Hindlimb muscle (tissue), 1 donor: ENCODE measurements around the gene TBC1D17. TPM values are rescaled to one million over a fixed set of nuclear protein-coding genes. Genes with fewer than 3 reads are reported as not detected.

Source experiments
- DNase-seq: peaks from one replicate; pipeline ENCODE4 v3.0.0-alpha.2; 2013
- polyA plus RNA-seq: library from polyadenylated mRNA; unstranded; fragments of 120-200 nt; gene quantifications from one replicate; pipeline ENCODE4 v1.2.1, GENCODE V29; 2013; ENCODE audit not compliant: insufficient read length

The TBC1D17 gene
- polyA plus RNA-seq, 1 donor: 49.1 TPM

GRCh38 chr19:49861541-49862378 is 15.7 kb upstream of the TBC1D17 start:
- DNase-seq: no peak

DNA sequence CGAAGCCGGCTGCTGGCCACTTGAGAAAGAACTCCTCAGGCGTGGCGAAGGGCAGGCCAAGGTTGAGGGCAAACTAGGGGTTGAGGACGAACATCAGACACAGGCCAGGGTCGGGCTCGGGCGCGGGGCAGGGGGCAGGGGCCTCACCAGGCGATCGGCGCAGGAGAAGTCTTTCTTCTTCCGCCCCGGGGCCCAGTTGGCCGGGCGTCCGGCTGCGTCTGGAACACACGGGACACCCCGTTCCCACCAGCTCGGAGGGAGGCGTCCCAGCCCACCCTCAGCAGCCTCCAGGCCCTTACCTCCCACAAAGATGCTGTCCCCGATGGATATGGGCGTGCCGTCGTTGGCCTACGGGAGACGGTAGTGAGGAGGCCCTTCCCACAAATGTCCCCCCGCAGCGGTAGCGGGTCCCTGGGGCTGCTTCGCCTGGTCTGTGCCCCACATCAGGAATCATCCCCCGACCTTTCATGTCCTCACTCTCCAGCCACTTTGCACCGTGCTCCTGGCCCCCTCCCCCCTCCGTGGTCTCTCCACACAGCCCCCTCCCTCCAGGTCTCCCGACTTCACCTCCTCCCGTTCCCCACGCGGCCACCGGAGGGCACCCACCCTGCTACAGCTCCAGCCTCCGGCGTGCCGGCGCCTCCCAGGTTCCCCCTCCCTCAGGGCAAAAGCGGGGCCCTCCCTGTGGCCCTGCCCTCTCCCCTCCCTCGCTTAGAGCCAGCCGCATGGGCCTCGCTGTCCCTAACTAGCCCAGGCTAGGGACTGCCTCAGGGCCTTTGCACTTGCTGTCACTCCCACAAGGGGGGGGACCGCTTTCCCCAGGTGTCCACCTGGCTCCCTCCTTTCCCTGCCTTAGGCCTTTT is 14.9 kb upstream of the TBC1D17 start:
- DNase-seq: no peak

GRCh38 chr19:49863254-49863934 is 14.1 kb upstream of the TBC1D17 start:
- no peak for DNase-seq

DNA sequence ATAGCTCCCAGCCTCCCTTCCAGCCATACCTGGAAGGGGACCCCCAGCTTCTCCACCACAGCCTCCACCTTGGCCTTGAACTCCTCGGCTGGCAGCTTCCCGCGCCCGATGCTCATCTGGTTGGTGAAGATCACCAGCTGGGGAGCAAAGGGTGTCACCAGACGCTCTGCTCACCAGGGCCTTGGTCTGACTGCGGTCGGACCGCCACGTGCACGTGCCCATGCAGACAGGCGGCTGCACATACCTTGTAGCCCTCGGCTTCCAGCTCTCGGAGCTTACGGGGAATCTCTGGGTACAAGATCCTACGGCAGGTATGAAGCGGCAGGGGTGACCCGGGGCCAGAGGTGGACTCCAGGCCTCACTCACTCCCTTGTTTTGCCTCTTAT is 13.6 kb upstream of the TBC1D17 start:
- DNase-seq: no peak

GRCh38 chr19:49864890-49865289 is 12.6 kb upstream of the TBC1D17 start:
- DNase-seq: no peak

GRCh38 chr19:49866933-49867782 is 10.3 kb upstream of the TBC1D17 start, which contains the start of gene PNKP:
Gene PNKP (minus strand): TSS chr19:49867576. CDS start chr19:49867204, 372 bp downstream.
- peak; percentile 93 for DNase-seq

GRCh38 chr19:49869009-49869483 is 8.5 kb upstream of the TBC1D17 start:
- no peak for DNase-seq

- peak; percentile 99 for DNase-seq
These were observed 7.8 kb upstream of the TBC1D17 start for GRCh38 chr19:49869484-49870308.

- no peak for DNase-seq
These were observed 7.1 kb upstream of the TBC1D17 start for GRCh38 chr19:49870309-49870901.

DNA sequence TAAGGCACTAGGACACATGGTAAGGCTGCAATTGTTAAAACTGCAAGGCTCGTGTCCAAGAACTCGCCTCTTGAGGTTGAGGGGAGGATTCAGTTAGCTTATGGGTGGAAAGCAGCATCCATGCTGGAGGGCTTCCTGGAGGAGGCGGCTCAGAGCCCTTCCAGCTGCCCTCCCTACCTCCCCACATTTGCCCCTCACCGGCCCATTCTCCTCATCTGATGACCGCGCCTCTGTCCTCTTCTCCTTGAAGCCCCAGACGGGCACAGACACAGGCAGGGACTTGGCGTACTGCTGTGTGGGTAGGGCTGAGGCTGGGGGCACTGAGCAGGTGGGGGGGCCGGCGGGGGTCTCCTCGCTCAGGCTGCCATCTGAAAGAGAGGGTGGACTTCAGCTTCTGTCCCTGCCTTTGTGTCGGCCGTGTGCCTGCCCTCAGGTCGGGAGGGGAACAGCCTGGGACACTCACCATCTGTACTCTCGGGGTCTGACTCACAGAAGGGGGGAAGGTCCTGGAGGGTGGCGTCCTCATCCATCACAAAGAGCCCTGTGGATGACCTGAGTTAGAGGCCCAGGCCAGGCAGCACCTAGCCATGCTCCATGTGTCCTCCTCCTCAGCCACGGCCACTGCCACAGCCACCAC is 6.0 kb upstream of the TBC1D17 start:
- no peak for DNase-seq

DNA sequence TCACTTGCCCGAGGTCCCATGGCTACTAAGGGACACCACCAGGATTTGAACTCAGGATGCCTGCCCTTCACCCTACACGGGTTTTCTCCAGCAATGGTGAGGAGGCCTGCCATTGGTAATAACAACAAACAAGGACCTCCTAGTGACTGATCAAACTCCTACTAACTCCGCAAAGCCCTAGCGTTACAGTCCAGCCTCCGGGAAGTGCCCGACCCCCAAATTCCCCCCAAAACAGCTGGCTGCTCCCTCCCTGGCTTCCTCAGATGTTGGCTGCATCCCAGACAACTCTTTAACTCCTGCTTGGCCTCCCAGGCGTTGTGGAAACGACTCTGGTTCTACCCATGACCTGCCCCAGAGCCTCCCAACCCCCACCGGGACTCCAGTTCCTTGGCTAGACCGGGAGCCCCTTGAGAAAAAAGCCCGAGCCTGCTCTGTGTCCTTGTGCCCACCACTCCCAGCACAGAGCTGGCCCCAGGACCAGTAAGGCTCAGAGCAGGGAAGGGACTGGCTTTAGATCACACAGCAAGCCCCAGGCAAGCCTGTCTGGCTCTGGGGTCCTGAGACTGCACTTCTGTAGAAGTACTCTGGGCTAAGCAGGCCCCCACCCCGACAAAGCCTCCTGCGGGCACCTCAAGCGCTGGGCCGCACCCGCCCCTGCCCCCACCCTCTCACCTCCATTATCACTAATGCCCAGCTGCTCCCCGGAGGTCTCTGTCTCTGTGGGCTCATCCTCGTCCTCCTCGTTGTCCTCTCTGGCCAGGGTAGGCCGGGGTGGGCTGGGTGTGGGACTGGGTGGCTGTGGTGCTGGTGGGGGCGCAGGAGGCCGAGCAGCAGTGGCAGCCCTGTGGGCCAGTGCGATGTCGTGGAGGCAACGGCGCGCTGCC is 5.0 kb upstream of the TBC1D17 start:
- DNase-seq: no peak

DNA sequence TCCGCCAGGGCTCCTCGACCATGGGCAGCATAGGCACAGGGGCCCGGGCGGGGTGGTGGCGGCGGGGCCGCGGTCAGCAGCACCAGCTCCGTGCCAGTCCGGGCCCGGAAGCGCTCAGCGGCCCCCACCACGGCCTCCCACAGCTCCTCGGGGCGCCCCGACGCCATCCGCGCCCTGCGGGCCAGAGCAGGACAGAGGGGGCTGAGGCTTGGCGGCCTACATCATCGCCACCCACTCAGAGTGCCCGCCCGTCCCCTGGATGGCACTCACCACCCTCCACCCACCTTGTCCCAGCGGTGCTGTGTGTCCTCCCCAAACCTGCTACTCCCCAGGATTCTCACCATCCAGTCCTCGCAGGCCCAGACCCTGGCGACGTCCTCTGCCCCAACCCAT is 4.4 kb upstream of the TBC1D17 start:
- no peak for DNase-seq

- no peak for DNase-seq
These were observed 3.7 kb upstream of the TBC1D17 start for GRCh38 chr19:49873834-49874233.

GRCh38 chr19:49874503-49875157 is 2.9 kb upstream of the TBC1D17 start:
- DNase-seq: no peak

DNA sequence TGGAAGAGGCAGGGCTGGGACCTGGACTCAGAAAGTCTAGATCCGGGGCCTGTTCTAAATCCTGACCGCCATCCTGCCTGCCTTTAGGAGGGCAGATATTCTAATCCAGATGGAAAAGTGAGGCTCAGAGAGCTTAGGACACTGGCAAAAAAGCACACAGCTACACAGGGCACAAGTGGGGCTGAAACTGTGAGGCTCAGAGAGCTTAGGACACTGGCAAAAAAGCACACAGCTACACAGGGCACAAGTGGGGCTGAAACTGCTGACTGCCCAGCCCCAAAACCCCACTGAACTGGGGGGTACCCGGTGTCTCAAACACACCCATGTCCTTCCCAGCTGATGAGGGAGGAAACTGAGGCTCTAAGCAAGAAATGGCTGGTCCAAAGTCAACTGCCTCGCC is 2.3 kb upstream of the TBC1D17 start:
- no peak for DNase-seq

GRCh38 chr19:49875857-49876421 is 1.6 kb upstream of the TBC1D17 start:
- peak; percentile 70 for DNase-seq

GRCh38 chr19:49876422-49877019 is 981 bp upstream of the TBC1D17 start:
- peak; percentile 99 for DNase-seq
